Activated T-cell treated with anti-CD3 and anti-CD28 coated beads, Interleukin-2, amount 50 U/mL, for 4 hours (primary cell): ENCODE measurements around the gene TAOK1. TPM values are rescaled to one million over a fixed set of nuclear protein-coding genes. Genes with fewer than 3 reads are reported as not detected.
A peak's percentile ranks its signal among the peaks of the same experiment; 100 is the strongest.

Experiments used
- ATAC-seq, 2 donors: fragments of 200-7000 bp; cut with Tn5 transposase; one replicate each; pipeline ENCODE4 v1.10.0; 2021
- DNase-seq: peaks from one replicate; pipeline ENCODE4 v3.0.0-alpha.2; 2020
- H3K27me3 Mint-ChIP-seq: one replicate; pipeline ENCODE4 v1.8.0; 2021; ENCODE audit warnings: low read depth, mixed read lengths
- H3K36me3 Mint-ChIP-seq: one replicate; pipeline ENCODE4 v1.8.0; 2022; ENCODE audit warnings: mixed read lengths; ENCODE audit not compliant: insufficient read depth
- H3K4me1 Mint-ChIP-seq: one replicate; pipeline ENCODE4 v1.8.0; 2021; ENCODE audit warnings: low read depth, mixed read lengths
- H3K4me3 Mint-ChIP-seq: one replicate; pipeline ENCODE4 v1.8.0; 2021; ENCODE audit warnings: mild to moderate bottlenecking, moderate library complexity, mixed read lengths
- H3K9me3 Mint-ChIP-seq: one replicate; pipeline ENCODE4 v1.8.0; 2021; ENCODE audit warnings: mixed read lengths
- total RNA-seq, 3 donors: library from RNA; stranded (reverse); gene quantifications; one replicate each; pipeline ENCODE4 v1.2.1, GENCODE V29; 2021

Gene TAOK1
- total RNA-seq, 3 donors from 2014 or later = 35.6 to 42.4 (median 37.4) TPM

DNA sequence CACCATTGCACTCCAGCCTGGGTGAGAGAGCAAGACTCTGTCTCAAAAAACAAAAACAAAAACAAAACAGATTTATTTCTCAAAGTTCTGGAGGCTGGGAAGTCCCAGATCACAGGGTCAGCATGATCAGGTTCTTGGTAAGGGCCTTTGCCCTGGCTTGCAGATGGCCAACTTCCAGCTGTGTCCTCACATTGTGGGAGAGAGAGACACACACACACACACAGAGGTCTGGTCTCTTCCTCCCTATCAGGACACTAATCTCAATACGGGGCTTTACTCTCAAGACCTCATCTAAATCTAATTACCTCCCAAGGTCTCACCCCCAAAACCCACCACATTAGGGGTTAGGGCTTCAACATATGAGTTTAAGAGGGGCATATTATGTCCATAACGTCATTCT is 26.4 kb upstream of the TAOK1 start:
- H3K4me1 Mint-ChIP-seq = no peaks in the 10 kb centered on the region
- no peaks in the 10 kb centered on the region for H3K36me3 Mint-ChIP-seq
- ATAC-seq = no peak
- no peaks in the 10 kb centered on the region for H3K27me3 Mint-ChIP-seq
- H3K9me3 Mint-ChIP-seq = no peaks in the 10 kb centered on the region
- no peak overlapping the region for H3K4me3 Mint-ChIP-seq
- DNase-seq = no peak

DNA sequence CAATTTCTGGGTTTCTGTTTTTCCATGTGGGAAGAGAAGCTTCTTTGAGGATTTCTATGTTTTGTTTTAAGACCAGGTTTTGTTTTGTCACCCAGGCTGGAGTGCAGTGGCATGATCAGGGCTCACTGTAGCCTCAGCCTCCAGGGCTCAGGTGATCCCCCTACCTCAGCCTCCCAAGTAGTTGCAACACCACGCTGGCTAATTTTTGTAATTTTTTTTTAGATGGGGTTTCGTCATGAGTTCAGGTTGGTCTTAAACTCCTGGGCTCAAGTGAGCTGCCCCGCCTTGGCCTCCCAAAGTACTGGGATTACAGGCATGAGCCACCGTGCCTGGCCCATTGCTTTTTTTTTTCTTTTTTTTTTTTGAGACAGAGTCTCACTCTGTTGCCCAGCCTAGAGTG is 25.5 kb upstream of the TAOK1 start:
- ATAC-seq (no peak), DNase-seq (no peak)
- Mint-ChIP-seq H3K27me3 (no peaks in the 10 kb centered on the region), H3K9me3 (no peaks in the 10 kb centered on the region), H3K4me3 (no peak overlapping the region), H3K36me3 (no peaks in the 10 kb centered on the region), H3K4me1 (no peaks in the 10 kb centered on the region)

DNA sequence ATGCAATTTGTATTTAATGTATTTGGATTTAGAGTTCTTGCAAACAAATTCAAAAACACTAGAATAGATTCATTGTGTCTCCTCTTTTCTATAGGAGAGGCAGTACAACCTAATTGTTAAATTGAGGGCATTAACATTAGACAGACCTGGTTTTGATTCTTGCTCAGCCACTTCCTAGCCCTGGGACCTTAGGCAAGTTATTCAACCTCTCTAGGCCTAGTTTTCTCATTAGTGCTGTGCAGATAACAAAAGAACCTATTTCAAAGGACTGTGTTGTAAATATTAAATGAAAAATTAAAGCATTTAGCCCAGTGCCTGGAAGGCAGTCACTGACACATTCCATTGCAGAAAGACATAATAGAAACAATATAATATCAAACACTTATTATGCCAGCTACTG is 22.0 kb upstream of the TAOK1 start:
- DNase-seq (no peak), ATAC-seq (no peak)
- H3K36me3 Mint-ChIP-seq = no peaks in the 10 kb centered on the region
- no peaks in the 10 kb centered on the region for H3K9me3 Mint-ChIP-seq
- no peaks in the 10 kb centered on the region for H3K4me1 Mint-ChIP-seq
- no peaks in the 10 kb centered on the region for H3K27me3 Mint-ChIP-seq
- no peak overlapping the region for H3K4me3 Mint-ChIP-seq

DNA sequence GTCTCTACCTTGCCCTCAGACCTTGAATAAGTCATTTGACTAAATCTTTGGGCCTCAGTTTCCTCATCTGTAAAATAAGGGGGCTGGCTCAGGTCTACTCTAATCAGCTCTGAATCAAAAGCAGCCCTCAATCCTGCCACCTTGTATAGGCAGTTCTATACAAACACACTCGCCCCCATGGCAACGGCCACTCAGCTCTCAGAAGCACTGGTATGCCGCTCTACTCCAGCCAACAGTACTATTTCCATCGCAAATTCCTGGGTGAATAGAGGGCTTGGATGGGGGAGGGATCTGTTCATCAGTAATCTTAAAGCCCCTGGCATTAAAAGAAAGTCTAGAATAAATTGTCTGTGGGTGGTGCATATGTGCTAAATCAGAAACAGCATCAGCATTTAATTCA is 21.2 kb upstream of the TAOK1 start:
- H3K4me1 Mint-ChIP-seq = no peaks in the 10 kb centered on the region
- H3K4me3 Mint-ChIP-seq = no peak overlapping the region

DNA sequence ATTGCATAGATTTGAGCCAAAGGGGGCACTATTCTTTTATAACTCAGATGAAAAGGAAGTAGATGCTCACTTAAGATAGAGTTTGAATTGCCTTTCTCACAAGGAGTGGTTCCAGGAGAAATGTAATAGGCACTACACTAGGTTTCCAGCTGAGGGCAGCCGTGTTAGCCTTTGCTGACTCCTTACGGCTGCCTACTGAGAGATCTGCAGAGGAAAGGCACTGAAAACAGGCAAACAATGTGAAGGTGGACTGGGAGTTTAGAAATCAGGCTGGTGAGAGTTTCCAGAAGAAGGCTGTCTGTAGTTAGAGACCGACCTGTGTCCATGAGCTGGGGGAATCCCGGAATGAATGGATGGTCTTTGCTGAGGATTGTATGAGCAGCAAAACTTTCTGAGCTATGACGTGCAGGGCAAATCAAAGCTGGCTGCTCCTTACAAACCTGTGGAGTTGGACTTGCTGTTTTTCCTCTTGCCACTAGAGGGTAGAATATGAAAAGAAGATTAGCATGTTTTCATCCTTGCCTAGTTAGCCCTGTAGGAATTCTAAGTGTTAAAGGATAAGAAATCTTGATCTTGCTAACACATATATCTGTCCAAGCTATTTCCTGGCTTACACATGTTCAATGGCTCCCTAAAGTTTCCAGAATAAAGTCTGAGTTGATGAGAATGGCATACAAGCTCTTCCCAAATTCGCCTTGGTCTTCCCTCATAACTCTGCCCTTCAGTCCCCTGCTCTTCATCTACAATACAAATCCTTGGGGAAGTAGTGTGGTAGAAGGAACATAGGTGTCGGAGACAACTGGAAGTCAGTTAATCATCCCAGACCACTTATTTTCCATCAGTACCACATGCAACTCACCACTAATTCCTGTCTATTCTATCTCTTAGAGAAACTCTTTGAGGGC is 20.1 kb upstream of the TAOK1 start:
- ATAC-seq = peak; percentile 91 to 94
- Mint-ChIP-seq H3K4me1 (no peaks in the 10 kb centered on the region), H3K4me3 (no peak overlapping the region), H3K36me3 (no peaks in the 10 kb centered on the region), H3K9me3 (no peaks in the 10 kb centered on the region), H3K27me3 (no peaks in the 10 kb centered on the region)
- DNase-seq = peak; percentile 38

More for the DNA sequence above, 21.2 kb upstream of the TAOK1 start:
- H3K36me3 Mint-ChIP-seq = no peaks in the 10 kb centered on the region
- H3K27me3 Mint-ChIP-seq = no peaks in the 10 kb centered on the region
- no peak for ATAC-seq
- DNase-seq = no peak
- no peaks in the 10 kb centered on the region for H3K9me3 Mint-ChIP-seq

DNA sequence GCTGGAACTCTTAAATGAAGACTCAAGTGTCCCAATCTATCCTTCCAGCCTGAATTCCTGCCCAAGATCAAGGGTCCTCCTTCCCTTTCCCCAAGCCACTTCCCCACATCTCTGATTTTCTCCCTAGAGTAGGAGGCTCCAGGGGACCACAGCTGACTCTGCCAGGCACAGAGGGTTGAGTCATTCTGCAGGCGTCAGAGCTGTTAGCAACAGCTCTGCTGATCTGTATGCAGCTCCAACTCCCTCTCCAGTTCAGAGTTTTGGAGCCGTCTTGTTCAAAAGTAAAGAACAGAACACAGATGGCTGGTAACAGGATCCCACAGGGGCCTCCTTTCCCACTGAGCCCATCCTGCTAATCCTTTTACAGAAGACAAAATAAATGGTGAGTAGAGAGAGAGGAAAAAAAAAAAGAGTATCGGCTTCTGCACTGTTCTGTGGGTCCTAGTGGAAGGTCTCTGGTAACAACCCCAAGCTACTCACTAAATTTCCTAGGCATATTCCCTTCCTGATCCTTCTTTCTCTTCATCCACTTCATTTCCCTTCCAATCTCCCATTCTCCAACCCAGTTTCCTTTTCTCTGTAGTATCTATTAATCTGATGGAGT is 13.4 kb upstream of the TAOK1 start:
- Mint-ChIP-seq H3K27me3 (peaks cover 2% of the 10 kb centered on the region), H3K9me3 (no peaks in the 10 kb centered on the region), H3K4me3 (no peak overlapping the region), H3K36me3 (no peaks in the 10 kb centered on the region), H3K4me1 (no peaks in the 10 kb centered on the region)
- ATAC-seq (no peak), DNase-seq (no peak)

DNA sequence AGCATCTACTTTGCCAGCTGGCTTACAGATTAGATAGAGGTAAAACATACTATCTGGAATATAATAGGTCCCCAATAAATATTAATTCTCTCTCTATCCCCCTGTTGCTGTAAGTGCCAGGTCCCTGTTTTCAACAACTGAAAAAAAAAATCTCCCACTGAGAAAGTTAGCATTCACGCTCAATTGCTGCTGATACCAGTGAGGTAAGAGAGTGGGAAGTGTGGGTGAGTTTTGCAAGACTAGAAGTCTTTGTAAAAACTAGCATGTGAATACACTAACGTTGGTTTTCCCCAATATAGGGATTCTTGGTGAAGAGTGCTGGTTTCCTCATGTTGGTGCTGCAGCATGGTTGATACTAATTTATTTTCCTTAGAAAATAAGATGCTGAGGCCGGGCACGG is 11.7 kb upstream of the TAOK1 start:
- ATAC-seq (no peak), DNase-seq (no peak)
- Mint-ChIP-seq H3K4me1 (no peaks in the 10 kb centered on the region), H3K9me3 (no peaks in the 10 kb centered on the region), H3K27me3 (peaks cover 2% of the 10 kb centered on the region), H3K36me3 (no peaks in the 10 kb centered on the region), H3K4me3 (no peak overlapping the region)

DNA sequence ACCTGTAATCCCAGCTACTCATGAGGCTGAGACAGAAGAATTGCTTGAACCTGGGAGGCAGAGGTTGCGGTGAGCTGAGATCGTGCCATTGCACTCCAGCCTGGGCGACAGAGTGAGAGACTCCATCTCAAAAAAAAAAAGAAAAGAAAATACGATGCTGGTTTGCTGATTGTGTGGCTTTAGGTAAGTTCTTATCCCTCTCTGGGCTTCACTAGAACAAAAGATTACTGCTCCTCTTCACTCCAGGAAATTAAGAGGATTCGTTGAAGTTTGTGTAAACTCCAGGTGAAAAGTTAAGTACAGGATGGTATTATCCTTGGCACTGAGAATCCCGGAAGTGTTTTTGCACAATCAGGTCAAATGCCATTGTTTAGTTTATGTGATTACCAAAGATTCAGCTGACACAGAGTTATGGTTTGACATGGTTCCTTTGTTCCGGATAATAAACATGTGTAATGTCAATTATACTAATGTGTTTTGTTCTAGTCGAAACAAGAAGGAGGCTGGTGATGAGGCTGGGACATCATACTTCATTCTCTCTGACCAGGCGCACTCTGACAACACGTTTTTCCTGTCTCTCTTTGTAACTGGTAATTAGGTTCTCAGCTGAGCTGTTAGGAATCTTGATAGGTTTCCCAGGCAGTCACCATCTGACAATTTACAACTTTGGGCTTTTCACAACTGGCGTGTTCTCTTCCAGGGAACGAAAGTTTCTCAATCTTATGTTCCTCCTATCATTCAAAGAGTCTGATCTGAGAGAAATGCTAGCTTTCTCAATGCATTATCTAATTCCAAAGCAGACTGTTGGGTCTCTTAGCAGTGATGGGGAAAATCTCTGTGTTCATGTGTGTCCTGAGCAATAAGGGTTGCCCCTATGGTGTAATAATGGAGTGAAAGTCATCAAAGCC is 10.8 kb upstream of the TAOK1 start:
- Mint-ChIP-seq H3K4me3 (no peak overlapping the region), H3K36me3 (no peaks in the 10 kb centered on the region), H3K27me3 (peaks cover 2% of the 10 kb centered on the region), H3K9me3 (no peaks in the 10 kb centered on the region), H3K4me1 (no peaks in the 10 kb centered on the region)
- ATAC-seq (no peak), DNase-seq (no peak)

DNA sequence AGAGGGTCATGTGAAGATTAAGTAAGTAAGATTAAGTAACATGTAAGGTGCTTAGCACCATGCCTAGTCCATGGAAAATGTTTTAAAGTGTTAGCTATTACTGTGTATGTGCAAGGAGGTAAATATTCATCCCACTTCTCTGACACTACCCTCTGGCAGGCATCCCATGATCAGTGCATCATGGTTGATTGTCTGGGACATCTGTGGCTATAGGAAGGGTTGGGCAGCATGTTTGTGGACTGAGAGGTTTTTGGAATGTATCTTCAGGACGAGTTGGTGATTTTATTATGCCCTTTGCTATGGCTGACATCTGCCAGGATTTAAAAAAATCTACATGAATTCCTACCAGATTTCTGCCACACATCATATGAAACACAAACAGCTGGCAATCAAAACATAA is 6.5 kb upstream of the TAOK1 start:
- no peak overlapping the region for H3K4me3 Mint-ChIP-seq
- H3K9me3 Mint-ChIP-seq = no peaks in the 10 kb centered on the region
- no peaks in the 10 kb centered on the region for H3K36me3 Mint-ChIP-seq
- ATAC-seq (no peak), DNase-seq (no peak)
- no peaks in the 10 kb centered on the region for H3K27me3 Mint-ChIP-seq
- no peaks in the 10 kb centered on the region for H3K4me1 Mint-ChIP-seq

DNA sequence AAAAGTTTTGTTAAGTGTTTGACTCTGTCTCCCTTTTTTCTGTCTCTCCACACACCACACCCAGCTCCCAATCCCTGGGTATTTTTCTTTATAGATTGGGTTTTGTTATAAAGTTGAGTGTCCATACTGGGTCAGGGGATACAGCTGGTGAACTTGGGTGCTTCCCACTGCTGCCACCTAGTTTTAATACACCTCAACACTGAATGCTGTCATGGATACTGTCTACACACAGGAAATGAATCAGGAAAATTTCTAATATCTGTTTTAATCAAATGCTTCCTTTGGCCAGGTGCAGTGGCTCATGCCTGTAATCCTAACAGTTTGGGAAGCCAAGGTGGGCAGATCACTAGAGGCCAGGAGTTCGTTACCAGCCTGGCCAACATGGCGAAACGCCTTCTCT is 5.3 kb upstream of the TAOK1 start:
- H3K36me3 Mint-ChIP-seq = no peaks in the 10 kb centered on the region
- no peaks in the 10 kb centered on the region for H3K9me3 Mint-ChIP-seq
- peaks cover 4% of the 10 kb centered on the region for H3K4me1 Mint-ChIP-seq
- no peak for ATAC-seq
- H3K4me3 Mint-ChIP-seq = no peak overlapping the region
- H3K27me3 Mint-ChIP-seq = no peaks in the 10 kb centered on the region
- no peak for DNase-seq

DNA sequence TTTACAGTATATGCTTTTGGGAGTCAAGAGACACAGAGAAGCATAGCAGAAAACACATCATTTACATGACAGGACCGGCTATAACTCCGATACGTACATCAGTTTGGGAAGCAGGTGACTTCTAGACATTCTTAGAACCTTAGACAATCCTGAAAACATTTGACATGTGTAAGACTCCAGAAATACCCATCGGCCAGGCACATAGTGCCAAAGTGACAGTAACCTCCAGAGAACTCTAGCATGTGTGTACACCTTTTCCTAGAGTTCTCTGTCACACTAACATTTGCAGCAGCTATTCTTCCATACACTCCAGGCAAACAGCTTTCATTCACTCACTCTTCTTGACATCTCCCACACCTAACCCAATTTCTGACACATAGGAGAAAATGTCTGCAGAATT is 3.4 kb upstream of the TAOK1 start:
- Mint-ChIP-seq H3K36me3 (no peaks in the 10 kb centered on the region), H3K9me3 (no peaks in the 10 kb centered on the region), H3K4me3 (no peak overlapping the region), H3K27me3 (no peaks in the 10 kb centered on the region), H3K4me1 (peaks cover 12% of the 10 kb centered on the region)
- no peak for ATAC-seq
- no peak for DNase-seq

DNA sequence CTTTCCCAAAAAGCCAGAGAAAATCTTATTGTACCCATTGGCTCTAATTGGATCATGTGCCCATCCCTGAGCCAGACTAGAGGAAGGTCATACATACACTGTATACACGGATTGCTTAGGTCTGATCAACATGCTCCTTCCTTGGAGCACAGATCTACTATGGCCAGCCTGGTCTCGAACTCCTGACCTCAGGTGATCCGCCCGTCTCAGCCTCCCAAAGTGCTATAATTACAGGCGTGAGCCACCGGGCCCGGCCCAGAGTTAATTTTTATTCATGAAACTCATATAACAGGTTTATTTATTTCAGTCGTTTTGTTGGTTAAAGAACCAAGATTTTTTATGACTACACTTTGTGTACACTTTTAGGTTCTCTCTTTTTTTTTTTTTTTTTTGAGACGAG is 1.2 kb upstream of the TAOK1 start:
- ATAC-seq (no peak), DNase-seq (no peak)
- Mint-ChIP-seq H3K4me3 (peak overlapping the region; percentile 94), H3K27me3 (no peaks in the 10 kb centered on the region), H3K9me3 (no peaks in the 10 kb centered on the region), H3K36me3 (peaks cover 3% of the 10 kb centered on the region), H3K4me1 (peaks cover 31% of the 10 kb centered on the region)

DNA sequence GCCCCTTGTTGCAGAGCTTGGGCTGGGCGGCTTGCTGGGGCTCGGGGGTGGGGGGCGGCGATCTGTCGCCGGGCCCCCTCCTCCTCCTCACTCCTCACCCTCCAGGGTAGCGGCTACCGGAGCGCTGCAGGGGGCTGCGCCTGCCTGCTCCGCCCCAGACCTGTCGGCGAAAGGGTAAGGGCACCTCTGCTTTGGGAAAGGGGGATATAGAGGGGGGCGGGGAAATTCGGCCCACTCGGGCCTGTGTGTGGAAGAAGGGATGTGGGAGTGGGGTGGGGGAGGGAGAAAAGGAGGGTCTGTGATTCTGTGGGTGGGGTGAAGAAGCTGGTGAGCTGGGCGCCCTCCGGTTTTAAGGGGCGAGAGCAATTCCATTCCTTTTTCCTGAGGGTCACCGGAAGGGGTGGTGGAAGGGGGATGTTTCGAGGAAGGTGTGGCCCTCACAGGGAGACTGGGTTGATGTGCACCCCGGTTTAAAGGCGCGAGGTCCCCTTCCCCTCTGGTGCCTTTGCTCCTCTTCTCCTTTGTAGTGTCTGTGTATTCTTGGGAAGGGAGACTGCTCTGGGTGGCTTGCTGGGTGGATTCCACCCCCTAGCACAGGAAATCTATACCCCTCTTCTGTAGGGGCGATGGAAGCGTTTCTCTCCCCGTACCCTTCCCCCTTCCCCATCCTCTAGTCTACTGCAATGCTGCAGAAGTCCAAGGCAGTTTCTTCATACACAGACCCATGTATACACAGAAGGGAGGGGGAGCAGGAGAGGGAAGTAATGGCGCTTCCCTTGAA is 878 bp downstream of the TAOK1 start:
- peak; percentile 32 to 35 for ATAC-seq
- DNase-seq = no peak
- Mint-ChIP-seq H3K4me1 (peaks cover 38% of the 10 kb centered on the region), H3K27me3 (no peaks in the 10 kb centered on the region), H3K4me3 (peak overlapping the region; percentile 95), H3K36me3 (peaks cover 3% of the 10 kb centered on the region), H3K9me3 (no peaks in the 10 kb centered on the region)

DNA sequence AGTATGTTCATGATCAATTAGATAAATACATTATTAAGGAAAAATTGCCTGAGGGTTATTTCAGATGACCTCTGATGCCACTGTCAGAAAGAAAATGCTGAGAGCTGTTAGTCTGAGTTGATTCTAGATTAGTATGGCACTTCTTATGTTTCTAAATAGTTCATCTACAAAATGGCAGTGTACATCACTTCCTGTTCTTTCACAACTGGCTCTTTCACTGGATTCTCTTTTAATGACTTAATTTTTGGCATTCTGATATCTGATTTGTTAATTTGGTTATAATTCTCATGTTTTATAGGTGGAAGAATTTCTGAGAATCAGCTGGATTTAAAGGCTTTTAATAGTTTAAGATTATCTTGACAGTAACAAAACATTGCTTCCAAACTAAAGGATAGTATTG is 3.3 kb downstream of the TAOK1 start:
- Mint-ChIP-seq H3K4me1 (peaks cover 39% of the 10 kb centered on the region), H3K4me3 (peak overlapping the region; percentile 6), H3K27me3 (no peaks in the 10 kb centered on the region), H3K36me3 (peaks cover 3% of the 10 kb centered on the region), H3K9me3 (no peaks in the 10 kb centered on the region)
- ATAC-seq (no peak), DNase-seq (no peak)
